NCI-H345 treated with DMSO at 0.1 percent for 48 hours (cell line): ENCODE measurements around the gene POLR2M.

ENCODE experiments used
- DNase-seq: peaks from one replicate; lab custom pipeline; 2025; ENCODE audit not compliant: unreplicated experiment; lab: John Stamatoyannopoulos, UW

Gene POLR2M

GRCh38 chr15:57691082-57691481 is 15.4 kb upstream of the POLR2M start:
- DNase-seq: no peak

GRCh38 chr15:57692709-57693108 is 13.8 kb upstream of the POLR2M start:
- DNase-seq: no peak

- DNase-seq: no peak
Observed at GRCh38 chr15:57694279-57694678, 12.2 kb upstream of the POLR2M start.

- no peak for DNase-seq
Observed at GRCh38 chr15:57696146-57696545, 10.4 kb upstream of the POLR2M start.

GRCh38 chr15:57697588-57697987 is 8.9 kb upstream of the POLR2M start:
- no peak for DNase-seq

- DNase-seq: no peak
Observed at GRCh38 chr15:57698243-57698642, 8.3 kb upstream of the POLR2M start.

GRCh38 chr15:57698991-57699390 is 7.5 kb upstream of the POLR2M start:
- no peak for DNase-seq

GRCh38 chr15:57703387-57703786 is 3.1 kb upstream of the POLR2M start:
- no peak for DNase-seq

GRCh38 chr15:57704441-57704840 is 2.1 kb upstream of the POLR2M start:
- no peak for DNase-seq

- no peak for DNase-seq
Observed at GRCh38 chr15:57705746-57706404, 639 bp upstream of the POLR2M start.

GRCh38 chr15:57708047-57708446 is 1.5 kb downstream of the POLR2M start:
- DNase-seq: no peak

- no peak for DNase-seq
Observed at GRCh38 chr15:57718309-57718708, 11.8 kb downstream of the POLR2M start.

- no peak for DNase-seq
Observed at GRCh38 chr15:57720867-57721266, 14.4 kb downstream of the POLR2M start.

GRCh38 chr15:57726411-57726810 is 19.9 kb downstream of the POLR2M start:
- DNase-seq: no peak

GRCh38 chr15:57727031-57727430 is 20.5 kb downstream of the POLR2M start:
- no peak for DNase-seq

- DNase-seq: no peak
Observed at GRCh38 chr15:57728436-57728835, 21.9 kb downstream of the POLR2M start.

GRCh38 chr15:57730876-57731275 is 24.4 kb downstream of the POLR2M start:
- DNase-seq: no peak

GRCh38 chr15:57731530-57732103 is 25.1 kb downstream of the POLR2M start:
- no peak for DNase-seq

- peak; percentile 2 for DNase-seq
Observed at GRCh38 chr15:57732526-57733331, 26.2 kb downstream of the POLR2M start.

GRCh38 chr15:57734860-57735259 is 28.3 kb downstream of the POLR2M start:
- no peak for DNase-seq

GRCh38 chr15:57735431-57735830 is 28.9 kb downstream of the POLR2M start:
- DNase-seq: no peak

- no peak for DNase-seq
Observed at GRCh38 chr15:57735891-57736290, 29.4 kb downstream of the POLR2M start.
